Fibroblast of pulmonary artery (primary cell): ENCODE data around the gene NOP9.

ENCODE experiments used
- DNase-seq: peaks from one replicate; pipeline ENCODE4 v3.0.0-alpha.2; 2010; ENCODE audit warnings: low read depth
- H3K4me3 ChIP-seq: replicated peaks from 2 replicates; pipeline ENCODE4 v1.5.1; 2011; ENCODE audit warnings: low read depth, mild to moderate bottlenecking, control low read depth, low read length, moderate library complexity
- CTCF ChIP-seq: IDR thresholded peaks from 2 replicates; pipeline ENCODE4 v1.5.1; 2011; ENCODE audit warnings: mild to moderate bottlenecking, control low read depth, low read length, inconsistent platforms; ENCODE audit errors: missing control alignments

Gene NOP9

DNA sequence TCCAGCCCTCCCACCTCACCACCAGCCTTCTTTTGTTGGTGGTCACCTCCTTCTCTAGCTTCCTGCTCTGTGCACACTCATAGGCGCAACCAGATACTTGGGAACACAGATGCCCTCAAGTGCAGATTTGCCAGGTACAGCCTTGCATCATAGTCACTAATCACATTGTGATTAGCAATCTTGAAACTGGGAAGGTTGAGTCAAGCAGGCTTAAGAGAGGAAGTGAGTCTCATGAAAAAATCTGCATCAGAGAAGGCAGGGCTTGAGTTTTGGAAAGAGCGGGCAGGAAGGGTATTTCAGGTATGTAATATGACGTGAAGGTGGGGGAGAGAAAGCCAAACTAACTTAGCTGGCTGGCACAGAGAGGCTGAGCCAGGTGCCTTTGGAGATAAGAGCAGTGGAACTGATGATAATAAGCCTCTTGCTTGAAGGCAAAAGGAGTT is 25.5 kb upstream of the NOP9 start:
- TF ChIP-seq CTCF: no peak
- no peak overlapping the region for H3K4me3 ChIP-seq
- DNase-seq: no peak

DNA sequence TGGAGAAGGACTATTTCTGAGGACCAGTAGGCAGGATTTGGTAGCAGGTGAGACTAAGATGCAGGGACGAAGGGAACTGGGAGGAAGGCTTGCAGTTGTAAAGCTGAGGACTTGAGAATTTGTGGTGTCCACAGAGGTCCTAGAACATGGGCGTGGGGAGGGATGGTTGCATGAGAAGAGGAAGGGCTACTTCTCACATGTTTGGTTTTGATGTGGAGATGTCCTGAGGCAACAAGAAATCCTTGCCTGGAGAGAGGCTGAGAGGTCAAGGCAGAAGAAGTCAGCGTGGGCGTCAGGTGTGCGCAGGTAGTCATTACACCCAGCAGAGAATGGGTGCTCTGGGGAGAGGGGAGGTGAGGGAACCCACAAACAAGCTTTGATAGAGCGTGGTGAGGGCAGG is 22.6 kb upstream of the NOP9 start:
- no peak overlapping the region for H3K4me3 ChIP-seq
- no peak for TF ChIP-seq CTCF
- DNase-seq: no peak

GRCh38 chr14:24277606-24278321 is 21.9 kb upstream of the NOP9 start:
- H3K4me3 ChIP-seq: no peak overlapping the region
- DNase-seq: no peak
- no peak for TF ChIP-seq CTCF

DNA sequence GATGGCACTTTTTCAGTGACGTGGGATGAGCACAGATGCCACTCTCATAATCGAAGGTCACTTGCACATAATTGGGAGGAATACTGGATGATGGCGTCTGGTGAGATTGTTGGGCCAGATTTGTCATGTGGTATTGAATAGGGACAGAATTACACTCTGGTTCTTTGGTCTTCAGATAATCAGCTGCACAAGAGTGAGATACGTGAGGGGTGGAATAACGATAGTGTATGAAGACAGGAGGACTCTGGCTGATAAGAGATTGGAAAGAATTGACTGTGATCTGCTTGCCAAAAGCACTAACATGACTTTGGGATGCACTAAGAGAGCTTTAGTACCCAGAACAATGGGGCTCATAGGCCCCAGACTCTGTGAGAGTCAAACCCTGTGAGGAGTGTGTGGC is 21.2 kb upstream of the NOP9 start:
- no peak for TF ChIP-seq CTCF

DNA sequence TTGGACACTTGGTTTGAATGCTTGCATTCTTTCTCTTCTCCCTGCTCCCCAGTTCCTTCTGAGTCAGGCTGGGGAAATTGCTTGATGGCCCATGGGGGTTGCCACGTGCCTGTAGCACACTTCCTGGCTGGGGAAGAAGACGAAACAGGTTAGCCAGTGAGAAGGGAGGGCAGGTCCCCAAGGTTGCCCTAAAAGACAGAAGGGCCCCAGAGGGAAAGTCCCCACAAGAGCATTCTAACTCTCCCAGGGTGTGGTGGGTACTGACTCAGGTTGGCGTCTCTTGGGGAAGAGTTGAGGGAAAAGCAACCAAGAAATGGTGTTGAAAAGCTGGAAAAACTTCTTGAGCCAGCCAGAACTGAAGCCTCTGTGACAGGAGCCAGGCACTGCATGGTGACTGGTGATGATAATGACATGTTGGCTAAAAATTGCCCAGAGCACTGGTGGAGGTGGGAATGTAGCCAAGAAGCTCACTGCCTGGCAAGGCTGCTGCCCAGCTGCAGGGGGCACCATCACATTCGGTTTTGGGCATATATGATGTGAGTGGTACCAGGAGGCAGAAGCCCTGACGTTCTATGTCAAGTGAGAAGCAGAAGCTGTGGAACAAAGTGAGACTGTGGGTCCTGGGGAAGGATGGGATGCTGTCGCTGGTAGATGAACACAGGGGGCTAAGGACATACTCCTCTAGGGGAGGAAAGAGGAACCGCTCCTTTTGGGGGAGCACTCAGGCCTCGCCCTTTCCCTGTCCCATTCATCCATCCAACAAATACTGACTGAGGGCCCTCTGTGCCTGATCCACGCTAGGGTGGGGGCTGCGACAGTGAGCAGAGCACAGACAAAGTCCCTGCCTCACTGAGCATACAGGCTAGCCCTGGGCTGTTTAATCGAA is 20.1 kb upstream of the NOP9 start:
- DNase-seq: no peak
- TF ChIP-seq CTCF: no peak

More for the DNA sequence above, 21.2 kb upstream of the NOP9 start:
- DNase-seq: no peak
- H3K4me3 ChIP-seq: no peak overlapping the region

DNA sequence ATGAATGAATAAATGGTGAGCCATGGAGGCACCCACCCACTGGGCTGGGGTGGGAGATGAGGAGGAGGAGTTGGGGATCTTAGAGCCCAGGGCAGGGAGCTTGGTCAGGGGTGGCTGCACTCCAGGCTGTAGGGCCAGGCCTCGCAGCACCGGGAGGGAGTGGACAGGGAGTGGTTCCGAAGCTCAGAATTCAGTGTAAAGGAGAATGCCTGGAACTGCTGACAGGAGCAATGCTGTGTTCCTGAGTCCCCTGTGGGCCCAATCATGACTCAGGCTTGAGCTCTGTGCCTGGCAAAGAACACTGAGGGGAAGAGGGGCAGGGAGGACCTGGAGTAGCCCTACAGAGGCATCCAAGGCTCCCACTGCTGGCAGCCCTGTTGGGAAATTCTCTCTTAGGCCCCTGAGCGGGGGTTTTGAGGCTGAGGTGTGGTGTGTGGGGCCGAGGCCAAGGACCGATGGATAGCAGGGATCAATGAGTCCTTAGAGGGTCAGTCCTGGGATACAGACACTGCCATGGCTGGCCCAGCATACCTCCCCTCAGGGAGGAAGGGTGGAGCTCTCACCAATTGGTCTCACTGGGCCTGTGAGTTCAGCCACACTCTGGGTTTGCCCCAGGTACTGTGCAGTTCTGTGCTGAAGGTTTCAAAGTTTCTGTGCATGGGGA is 18.7 kb upstream of the NOP9 start:
- peak; percentile 24 for DNase-seq
- no peak for TF ChIP-seq CTCF
- H3K4me3 ChIP-seq: no peak overlapping the region

More for the DNA sequence above, 20.1 kb upstream of the NOP9 start:
- H3K4me3 ChIP-seq: no peak overlapping the region
